ENCODE data around the gene ASPM. TPM values are rescaled to one million over a fixed set of nuclear protein-coding genes. Genes with fewer than 3 reads are reported as not detected.

The ASPM gene
- total and polyA plus RNA-seq, 9 of the 15 experiments (the other 6 are each of a cell fraction or from before 2014, with no cell fraction given): 22.7 to 84.4 (median 46.4) TPM

GRCh38 chr1:197067457-197067818 lies 79.0 kb downstream of the ASPM start:
- intact Hi-C loops (cut with micrococcal nuclease): loop anchor here (10.0 kb wide), 1 partner anchor 343 kb away; no protein-coding TSS in a partner anchor
- Histone ChIP-seq H3K9me3 (replicated peaks; ENCODE audit: control insufficient read depth, insufficient read depth, low read depth, low read length) (no peaks in the 10 kb centered on the region), H3K4me2 (ENCODE audit: insufficient read depth, low read length) (no peak overlapping the region), H3K27ac (ENCODE audit: extremely low read depth, low read depth, low read length) (no peak overlapping the region), H3K79me2 (ENCODE audit: control insufficient read depth, insufficient read depth, low read length) (no peaks in the 10 kb centered on the region), H3K4me1 (replicated peaks in 1 of 2; ENCODE audit: control insufficient read depth in 2 of 2, insufficient read depth in 2 of 2, low read length in 2 of 2) (no peaks in the 10 kb centered on the region), H3K27me3 (ENCODE audit: control insufficient read depth in 2 of 2, insufficient read depth in 2 of 2, low read length in 2 of 2) (no peaks in the 10 kb centered on the region), H3K36me3 (ENCODE audit: control insufficient read depth, insufficient read depth, low read length) (no peaks in the 10 kb centered on the region), H3K4me3 (no peak overlapping the region), H2AFZ (ENCODE audit: low read depth, low read length) (no peak overlapping the region), H3K9me1 (ENCODE audit: control insufficient read depth, insufficient read depth, low read length) (no peaks in the 10 kb centered on the region), H3K9ac (ENCODE audit: insufficient read depth in 1 of 2, low read depth in 2 of 2, low read length in 2 of 2) (no peak overlapping the region), H4K20me1 (replicated peaks; ENCODE audit: control insufficient read depth, insufficient read depth, low read length) (no peaks in the 10 kb centered on the region)
- ChIA-PET CTCF (ENCODE audit: low intra/inter-chr PET ratio) (no interaction called here), POLR2A (no interaction called here)
- DNase-seq (ENCODE audit: extremely low read depth in 1 of 4, low spot score in 3 of 4): no peak
- no TSS peak for BruUV-seq (replicated peaks)
- in situ Hi-C loops (cut with MboI): no loop called here
- ATAC-seq: no peak
- no peak for FAIRE-seq
- TF ChIP-seq FOXK2 (conservative IDR thresholded peaks at IDR 0.05 in 1 of 2, IDR thresholded peaks at IDR 0.05 in 1 of 2; ENCODE audit: low read depth in 2 of 2) (no peak), ZFX (CRISPR knock-in tag; IDR thresholded peaks at IDR 0.05) (no peak), TAF15 (IDR thresholded peaks at IDR 0.05; ENCODE audit: low read depth, low read length) (no peak), PML (IDR thresholded peaks at IDR 0.05; ENCODE audit: low read length) (no peak), SRSF1 (IDR thresholded peaks at IDR 0.05; ENCODE audit: low read depth, low read length) (no peak), MBD2 (IDR thresholded peaks at IDR 0.05; ENCODE audit: borderline replicate concordance, low read depth) (no peak), FOXJ2 (tag; IDR thresholded peaks at IDR 0.05) (no peak), POLR2AphosphoS5 (IDR thresholded peaks at IDR 0.05; ENCODE audit: control insufficient read depth, insufficient read depth, low read depth, low read length) (no peak), ZNF668 (CRISPR knock-in tag; IDR thresholded peaks at IDR 0.05) (no peak), POU5F1 (IDR thresholded peaks at IDR 0.05; ENCODE audit: borderline replicate concordance, low read depth, low read length, partially characterized antibody) (no peak), PTBP1 (IDR thresholded peaks at IDR 0.05; ENCODE audit: low read depth, low read length) (no peak), SMAD3 (CRISPR knock-in tag; conservative IDR thresholded peaks at IDR 0.05) (no peak), HMGXB4 (CRISPR knock-in tag; IDR thresholded peaks at IDR 0.05) (no peak), NFATC3 (IDR thresholded peaks at IDR 0.05) (no peak), ZKSCAN1 (IDR thresholded peaks at IDR 0.05; ENCODE audit: low read depth, low read length) (no peak), MCM2 (IDR thresholded peaks at IDR 0.05; ENCODE audit: low read depth) (no peak), FOXO4 (CRISPR knock-in tag; IDR thresholded peaks at IDR 0.05) (no peak)
